HEK293 (cell line): ENCODE results near the gene COASY.

Experiments used
- EGR2 ChIP-seq: fragments of 450-650 bp; formaldehyde crosslinking; IDR thresholded peaks from 2 replicates; pipeline ENCODE4 v1.5.1; 2016; ENCODE audit warnings: low read depth, missing biosample characterization, missing genetic modification characterization
- HOXA7 ChIP-seq: sonication (generic); formaldehyde crosslinking; IDR thresholded peaks from 2 replicates; pipeline ENCODE4 v1.8.1; 2022; ENCODE audit warnings: missing genetic modification reagents, borderline replicate concordance
- KLF1 ChIP-seq: fragments of 450-650 bp; formaldehyde crosslinking; IDR thresholded peaks from 2 replicates; pipeline ENCODE4 v1.5.1; 2016; ENCODE audit warnings: missing biosample characterization, missing genetic modification characterization
- KLF9 ChIP-seq: fragments of 450-650 bp; formaldehyde crosslinking; IDR thresholded peaks from 2 replicates; pipeline ENCODE4 v1.5.1; 2016; ENCODE audit warnings: missing biosample characterization, missing genetic modification characterization, low read depth
- OSR2 ChIP-seq: fragments of 450-650 bp; formaldehyde crosslinking; IDR thresholded peaks from 2 replicates; pipeline ENCODE4 v1.5.1; 2016; ENCODE audit warnings: missing biosample characterization, missing genetic modification characterization
- OVOL3 ChIP-seq: fragments of 450-650 bp; formaldehyde crosslinking; IDR thresholded peaks from 2 replicates; pipeline ENCODE4 v1.5.1; 2016; ENCODE audit warnings: missing biosample characterization, missing genetic modification characterization
- SCRT2 ChIP-seq: fragments of 450-650 bp; formaldehyde crosslinking; IDR thresholded peaks from 2 replicates; pipeline ENCODE4 v1.5.1; 2016; ENCODE audit warnings: missing biosample characterization, missing genetic modification characterization
- SP3 ChIP-seq: fragments of 450-650 bp; formaldehyde crosslinking; IDR thresholded peaks from 2 replicates; pipeline ENCODE4 v1.5.1; 2016; ENCODE audit warnings: missing biosample characterization, missing genetic modification characterization
- WT1 ChIP-seq: fragments of 450-650 bp; formaldehyde crosslinking; IDR thresholded peaks from 2 replicates; pipeline ENCODE4 v1.5.1; 2016; ENCODE audit warnings: missing biosample characterization, missing genetic modification characterization
- ZBTB11 ChIP-seq: fragments of 450-650 bp; formaldehyde crosslinking; conservative IDR thresholded peaks from 2 replicates; pipeline ENCODE4 v1.5.1; 2016; ENCODE audit warnings: low read depth, missing biosample characterization, missing genetic modification characterization
- ZBTB20 ChIP-seq: fragments of 450-650 bp; formaldehyde crosslinking; IDR thresholded peaks from 2 replicates; pipeline ENCODE4 v1.5.1; 2016; ENCODE audit warnings: missing biosample characterization, missing genetic modification characterization
- ZBTB8A ChIP-seq: fragments of 450-650 bp; formaldehyde crosslinking; IDR thresholded peaks from 2 replicates; pipeline ENCODE4 v1.5.1; 2016; ENCODE audit warnings: missing biosample characterization, missing genetic modification characterization
- ZFP37 ChIP-seq: fragments of 450-650 bp; formaldehyde crosslinking; IDR thresholded peaks from 2 replicates; pipeline ENCODE4 v1.5.1; 2016; ENCODE audit warnings: missing biosample characterization, missing genetic modification characterization
- ZNF10 ChIP-seq: fragments of 450-650 bp; formaldehyde crosslinking; IDR thresholded peaks from 2 replicates; pipeline ENCODE4 v1.5.1; 2017; ENCODE audit warnings: missing biosample characterization, missing genetic modification characterization
- ZNF184 ChIP-seq: fragments of 450-650 bp; IDR thresholded peaks from 2 replicates; pipeline ENCODE4 v1.5.1; 2018; ENCODE audit warnings: missing biosample characterization, mild to moderate bottlenecking, missing genetic modification characterization
- ZNF214 ChIP-seq: fragments of 450-650 bp; formaldehyde crosslinking; IDR thresholded peaks from 2 replicates; pipeline ENCODE4 v1.5.1; 2017; ENCODE audit warnings: missing biosample characterization, mild to moderate bottlenecking, missing genetic modification characterization, borderline replicate concordance
- ZNF248 ChIP-seq: fragments of 450-650 bp; formaldehyde crosslinking; IDR thresholded peaks from 2 replicates; pipeline ENCODE4 v1.5.1; 2017; ENCODE audit warnings: missing biosample characterization, missing genetic modification characterization
- ZNF335 ChIP-seq: fragments of 450-650 bp; formaldehyde crosslinking; conservative IDR thresholded peaks from 2 replicates; pipeline ENCODE4 v1.5.1; 2016; ENCODE audit warnings: missing biosample characterization, missing genetic modification characterization
- ZNF391 ChIP-seq: fragments of 450-650 bp; formaldehyde crosslinking; IDR thresholded peaks from 2 replicates; pipeline ENCODE4 v1.5.1; 2016; ENCODE audit warnings: low read depth, missing biosample characterization, missing genetic modification characterization, borderline replicate concordance
- ZNF394 ChIP-seq: fragments of 450-650 bp; formaldehyde crosslinking; IDR thresholded peaks from 2 replicates; pipeline ENCODE4 v1.5.1; 2016; ENCODE audit warnings: missing biosample characterization, missing genetic modification characterization, mild to moderate bottlenecking, moderate library complexity, borderline replicate concordance
- ZNF423 ChIP-seq: fragments of 450-650 bp; formaldehyde crosslinking; IDR thresholded peaks from 2 replicates; pipeline ENCODE4 v1.5.1; 2016; ENCODE audit warnings: missing biosample characterization, missing genetic modification characterization
- ZNF510 ChIP-seq: fragments of 450-650 bp; formaldehyde crosslinking; IDR thresholded peaks from 2 replicates; pipeline ENCODE4 v1.5.1; 2018; ENCODE audit warnings: mild to moderate bottlenecking, missing genetic modification characterization, missing biosample characterization; ENCODE audit not compliant: insufficient replicate concordance
- ZNF623 ChIP-seq: fragments of 450-650 bp; formaldehyde crosslinking; IDR thresholded peaks from 2 replicates; pipeline ENCODE4 v1.5.1; 2016; ENCODE audit warnings: missing biosample characterization, missing genetic modification characterization
- ZNF626 ChIP-seq: fragments of 450-650 bp; sonication (Bioruptor Pico); formaldehyde crosslinking; IDR thresholded peaks from 2 replicates; pipeline ENCODE4 v1.5.1; 2018; ENCODE audit warnings: missing biosample characterization, missing genetic modification characterization, inconsistent platforms
- ZNF677 ChIP-seq: fragments of 450-650 bp; IDR thresholded peaks from 2 replicates; pipeline ENCODE4 v1.5.0; 2018; ENCODE audit warnings: missing biosample characterization, mild to moderate bottlenecking, missing genetic modification characterization, moderate library complexity
- ZNF791 ChIP-seq: fragments of 450-650 bp; formaldehyde crosslinking; IDR thresholded peaks from 2 replicates; pipeline ENCODE4 v1.5.1; 2016; ENCODE audit warnings: missing biosample characterization, missing genetic modification characterization
- TF ChIP-seq, protein P1 (sequence below): fragments of 450-650 bp; formaldehyde crosslinking; IDR thresholded peaks from 2 replicates; pipeline ENCODE4 v1.5.1; 2016; ENCODE audit warnings: missing biosample characterization, missing genetic modification characterization, low read depth
- TF ChIP-seq, protein P2 (sequence below): fragments of 450-650 bp; formaldehyde crosslinking; IDR thresholded peaks from 2 replicates; pipeline ENCODE4 v1.5.1; 2017; ENCODE audit warnings: missing biosample characterization, missing genetic modification characterization
- TF ChIP-seq, protein P3 (sequence below): fragments of 450-650 bp; formaldehyde crosslinking; IDR thresholded peaks from 2 replicates; pipeline ENCODE4 v1.5.1; 2016; ENCODE audit warnings: missing biosample characterization, missing genetic modification characterization
- TF ChIP-seq, protein P4 (sequence below): fragments of 450-650 bp; formaldehyde crosslinking; IDR thresholded peaks from 2 replicates; pipeline ENCODE4 v1.5.1; 2016; ENCODE audit warnings: missing biosample characterization, missing genetic modification characterization

COASY gene

DNA sequence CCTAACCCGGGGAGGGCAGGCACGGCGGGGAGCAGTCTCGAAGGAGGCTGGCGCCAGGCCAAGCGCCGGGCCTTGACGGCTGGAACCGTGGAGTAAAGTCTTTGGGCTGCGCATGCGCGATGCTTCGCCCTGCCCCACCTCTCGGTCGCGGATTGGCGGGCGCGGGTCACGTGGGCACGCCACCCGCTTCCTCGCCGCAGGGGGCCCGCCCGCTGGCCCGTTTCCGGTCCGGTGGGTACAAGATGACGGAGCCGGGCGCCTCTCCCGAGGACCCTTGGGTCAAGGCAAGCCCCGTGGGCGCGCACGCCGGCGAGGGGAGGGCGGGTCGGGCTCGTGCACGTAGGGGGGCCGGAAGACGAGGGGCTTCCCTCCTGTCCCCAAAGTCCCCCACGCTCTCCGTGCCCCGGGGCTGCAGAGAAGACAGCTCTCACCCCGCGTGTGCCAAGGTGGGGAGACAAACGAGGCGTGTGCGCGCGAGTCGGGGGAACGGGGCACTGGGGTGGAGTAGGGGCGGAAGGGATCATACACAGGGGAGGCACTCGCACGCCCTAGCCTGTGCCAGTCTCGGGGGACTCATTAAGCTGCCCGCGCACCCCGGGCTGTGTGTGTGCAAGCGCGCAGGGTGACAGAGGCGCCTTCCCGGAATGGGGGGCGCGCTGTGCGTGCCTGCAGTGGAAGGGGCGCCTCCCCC is 5.1 kb downstream of the COASY start, which contains the start of gene MLX (continued):
- no peak for TF ChIP-seq ZNF248 (tag by site-specific recombination)
- TF ChIP-seq ZNF391: 0 out of 2 replicates have a peak, but pooled peaks have one; percentile 43
- no peak; the same call in 1 of the 2 replicates for TF ChIP-seq ZNF394 (tag by site-specific recombination)
- TF ChIP-seq, protein P1, sequence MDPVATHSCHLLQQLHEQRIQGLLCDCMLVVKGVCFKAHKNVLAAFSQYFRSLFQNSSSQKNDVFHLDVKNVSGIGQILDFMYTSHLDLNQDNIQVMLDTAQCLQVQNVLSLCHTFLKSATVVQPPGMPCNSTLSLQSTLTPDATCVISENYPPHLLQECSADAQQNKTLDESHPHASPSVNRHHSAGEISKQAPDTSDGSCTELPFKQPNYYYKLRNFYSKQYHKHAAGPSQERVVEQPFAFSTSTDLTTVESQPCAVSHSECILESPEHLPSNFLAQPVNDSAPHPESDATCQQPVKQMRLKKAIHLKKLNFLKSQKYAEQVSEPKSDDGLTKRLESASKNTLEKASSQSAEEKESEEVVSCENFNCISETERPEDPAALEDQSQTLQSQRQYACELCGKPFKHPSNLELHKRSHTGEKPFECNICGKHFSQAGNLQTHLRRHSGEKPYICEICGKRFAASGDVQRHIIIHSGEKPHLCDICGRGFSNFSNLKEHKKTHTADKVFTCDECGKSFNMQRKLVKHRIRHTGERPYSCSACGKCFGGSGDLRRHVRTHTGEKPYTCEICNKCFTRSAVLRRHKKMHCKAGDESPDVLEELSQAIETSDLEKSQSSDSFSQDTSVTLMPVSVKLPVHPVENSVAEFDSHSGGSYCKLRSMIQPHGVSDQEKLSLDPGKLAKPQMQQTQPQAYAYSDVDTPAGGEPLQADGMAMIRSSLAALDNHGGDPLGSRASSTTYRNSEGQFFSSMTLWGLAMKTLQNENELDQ (tag by site-specific recombination): no peak
- TF ChIP-seq ZNF335 (tag by site-specific recombination): peak; percentile 94
- TF ChIP-seq ZBTB11 (tag by site-specific recombination): peak; percentile 88
- TF ChIP-seq KLF1: peak; percentile 90
- TF ChIP-seq SP3 (tag by site-specific recombination): peak; percentile 46; the same call in 1 of the 2 replicates
- 0 out of 2 replicates have a peak, but pooled peaks have one; percentile 39 for TF ChIP-seq ZNF10 (tag by site-specific recombination)
- TF ChIP-seq ZFP37: peak; percentile 58; the same call in 1 of the 2 replicates
- TF ChIP-seq, protein P2, sequence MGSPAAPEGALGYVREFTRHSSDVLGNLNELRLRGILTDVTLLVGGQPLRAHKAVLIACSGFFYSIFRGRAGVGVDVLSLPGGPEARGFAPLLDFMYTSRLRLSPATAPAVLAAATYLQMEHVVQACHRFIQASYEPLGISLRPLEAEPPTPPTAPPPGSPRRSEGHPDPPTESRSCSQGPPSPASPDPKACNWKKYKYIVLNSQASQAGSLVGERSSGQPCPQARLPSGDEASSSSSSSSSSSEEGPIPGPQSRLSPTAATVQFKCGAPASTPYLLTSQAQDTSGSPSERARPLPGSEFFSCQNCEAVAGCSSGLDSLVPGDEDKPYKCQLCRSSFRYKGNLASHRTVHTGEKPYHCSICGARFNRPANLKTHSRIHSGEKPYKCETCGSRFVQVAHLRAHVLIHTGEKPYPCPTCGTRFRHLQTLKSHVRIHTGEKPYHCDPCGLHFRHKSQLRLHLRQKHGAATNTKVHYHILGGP: no peak
- TF ChIP-seq ZNF184 (tag by site-specific recombination): no peak
- no peak for TF ChIP-seq OVOL3
- peak; percentile 68 for TF ChIP-seq ZBTB20 (tag by site-specific recombination)
- peak; percentile 82 for TF ChIP-seq ZBTB8A (tag by site-specific recombination)
- no peak for TF ChIP-seq ZNF626 (tag by site-specific recombination)
- TF ChIP-seq ZNF423 (tag by site-specific recombination): peak; percentile 51
- no peak for TF ChIP-seq ZNF623 (tag by site-specific recombination)
- no peak for TF ChIP-seq OSR2 (tag by site-specific recombination)
- no peak; the same call in 1 of the 2 replicates for TF ChIP-seq SCRT2 (tag by site-specific recombination)
- TF ChIP-seq ZNF510 (tag by site-specific recombination): no peak
- TF ChIP-seq HOXA7: no peak
- TF ChIP-seq ZNF677: no peak
- TF ChIP-seq KLF9: peak; percentile 53; the same call in 1 of the 2 replicates
- TF ChIP-seq, protein P3, sequence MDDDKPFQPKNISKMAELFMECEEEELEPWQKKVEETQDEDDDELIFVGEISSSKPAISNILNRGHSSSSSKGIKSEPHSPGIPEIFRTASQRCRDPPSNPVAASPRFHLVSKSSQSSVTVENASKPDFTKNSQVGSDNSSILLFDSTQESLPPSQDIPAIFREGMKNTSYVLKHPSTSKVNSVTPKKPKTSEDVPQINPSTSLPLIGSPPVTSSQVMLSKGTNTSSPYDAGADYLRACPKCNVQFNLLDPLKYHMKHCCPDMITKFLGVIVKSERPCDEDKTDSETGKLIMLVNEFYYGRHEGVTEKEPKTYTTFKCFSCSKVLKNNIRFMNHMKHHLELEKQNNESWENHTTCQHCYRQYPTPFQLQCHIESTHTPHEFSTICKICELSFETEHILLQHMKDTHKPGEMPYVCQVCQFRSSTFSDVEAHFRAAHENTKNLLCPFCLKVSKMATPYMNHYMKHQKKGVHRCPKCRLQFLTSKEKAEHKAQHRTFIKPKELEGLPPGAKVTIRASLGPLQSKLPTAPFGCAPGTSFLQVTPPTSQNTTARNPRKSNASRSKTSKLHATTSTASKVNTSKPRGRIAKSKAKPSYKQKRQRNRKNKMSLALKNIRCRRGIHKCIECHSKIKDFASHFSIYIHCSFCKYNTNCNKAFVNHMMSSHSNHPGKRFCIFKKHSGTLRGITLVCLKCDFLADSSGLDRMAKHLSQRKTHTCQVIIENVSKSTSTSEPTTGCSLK (tag by site-specific recombination): no peak
- no peak for TF ChIP-seq ZNF214
- peak; percentile 54; the same call in 1 of the 2 replicates for TF ChIP-seq WT1
- TF ChIP-seq ZNF791 (tag by site-specific recombination): no peak
- TF ChIP-seq EGR2: no peak; the same call in none of the 2 replicates
- TF ChIP-seq, protein P4, sequence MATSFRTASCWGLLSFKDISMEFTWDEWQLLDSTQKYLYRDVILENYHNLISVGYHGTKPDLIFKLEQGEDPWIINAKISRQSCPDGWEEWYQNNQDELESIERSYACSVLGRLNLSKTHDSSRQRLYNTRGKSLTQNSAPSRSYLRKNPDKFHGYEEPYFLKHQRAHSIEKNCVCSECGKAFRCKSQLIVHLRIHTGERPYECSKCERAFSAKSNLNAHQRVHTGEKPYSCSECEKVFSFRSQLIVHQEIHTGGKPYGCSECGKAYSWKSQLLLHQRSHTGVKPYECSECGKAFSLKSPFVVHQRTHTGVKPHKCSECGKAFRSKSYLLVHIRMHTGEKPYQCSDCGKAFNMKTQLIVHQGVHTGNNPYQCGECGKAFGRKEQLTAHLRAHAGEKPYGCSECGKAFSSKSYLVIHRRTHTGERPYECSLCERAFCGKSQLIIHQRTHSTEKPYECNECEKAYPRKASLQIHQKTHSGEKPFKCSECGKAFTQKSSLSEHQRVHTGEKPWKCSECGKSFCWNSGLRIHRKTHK (tag by site-specific recombination): no peak
